Endothelial cell of umbilical vein (primary cell): ENCODE data around the gene MGAM2. TPM values are rescaled to one million over a fixed set of nuclear protein-coding genes. Genes with fewer than 3 reads are reported as not detected.

Experiments
- BruUV-seq: library from RNA; stranded (reverse); fragments of 400-500 nt; replicated peaks from 2 replicates; lab custom pipeline; 2021; lab: Mats Ljungman, UMichigan
- CTCF ChIA-PET: fragments of 300-600, 350-600 bp; sonication (Branson Sonifier 250); formaldehyde crosslinking; loops from one replicate; lab custom pipeline; 2021; ENCODE audit warnings: antibody characterized with exemption, inconsistent platforms; lab: Charles Lee
- POLR2A ChIA-PET: fragments of 300-600, 350-600 bp; sonication (Branson Sonifier 250); formaldehyde crosslinking; loops from one replicate; lab custom pipeline; 2021; ENCODE audit warnings: antibody characterized with exemption, inconsistent platforms; lab: Charles Lee
- DNase-seq: peaks from one replicate; pipeline ENCODE4 v3.0.0-alpha.2; 2011; ENCODE audit warnings: low read depth, low spot score
- FAIRE-seq: peaks from 2 replicates; lab custom pipeline; 2011; peaks lifted over from hg19 to GRCh38; lab: Jason Lieb, UNC
- H2AFZ ChIP-seq: 2 replicates; pipeline ENCODE4 v1.6.0; 2012; ENCODE audit warnings: low read depth, low read length, control low read depth, inconsistent platforms
- H3K27ac ChIP-seq: 2 replicates; pipeline ENCODE4 v1.5.1; 2011; ENCODE audit warnings: low read depth, mild to moderate bottlenecking, control low read depth, low read length, moderate library complexity; ENCODE audit not compliant: insufficient read depth
- H3K27me3 ChIP-seq, 2 experiments: 2 replicates each; pipeline versions ENCODE4 v1.6.0 to v1.6.1; 2011; ENCODE audit warnings: low read length in 2 of 2, mixed read lengths in 1 of 2; ENCODE audit not compliant: control insufficient read depth in 2 of 2, insufficient read depth in 2 of 2
- H3K36me3 ChIP-seq, 2 experiments: 2 replicates in 1 of 2; 3 replicates in 1 of 2; pipeline ENCODE4 v1.5.1; 2011; ENCODE audit warnings: low read length in 2 of 2, mild to moderate bottlenecking in 1 of 2, moderate library complexity in 1 of 2; ENCODE audit not compliant: control insufficient read depth in 2 of 2, insufficient read depth in 2 of 2; ENCODE audit errors: extremely low read depth in 1 of 2
- H3K4me1 ChIP-seq: 3 replicates; pipeline ENCODE4 v1.5.1; 2011; ENCODE audit warnings: mild to moderate bottlenecking, low read length; ENCODE audit not compliant: control insufficient read depth, insufficient read depth; ENCODE audit errors: extremely low read depth
- H3K4me2 ChIP-seq: 2 replicates; pipeline ENCODE4 v1.6.1; 2011; ENCODE audit warnings: low read length, control low read depth, mixed read lengths; ENCODE audit not compliant: insufficient read depth
- H3K4me3 ChIP-seq, 3 experiments: fragments of 200-600 bp in 1 of 3; sonication (generic), shearing (Covaris generic) in 1 of 3; replicated peaks in 1 of 3; 2 replicates each; pipeline ENCODE4 v1.5.1; 2011 to 2016; ENCODE audit warnings: control low read depth in 3 of 3, low read length in 3 of 3, mild to moderate bottlenecking in 2 of 3, inconsistent platforms in 1 of 3, low read depth in 1 of 3, moderate library complexity in 1 of 3; ENCODE audit not compliant: insufficient read depth in 1 of 3
- H3K79me2 ChIP-seq: 2 replicates; pipeline ENCODE4 v1.6.0; 2012; ENCODE audit warnings: low read length, inconsistent platforms; ENCODE audit not compliant: control insufficient read depth, insufficient read depth
- H3K9ac ChIP-seq: replicated peaks from 2 replicates; pipeline ENCODE3; 2011; ENCODE audit warnings: low read length, control low read depth; ENCODE audit not compliant: insufficient read depth; ENCODE audit errors: extremely low read depth
- H3K9me1 ChIP-seq: replicated peaks from 3 replicates; pipeline ENCODE4 v1.6.0; 2011; ENCODE audit warnings: mild to moderate bottlenecking, low read length; ENCODE audit not compliant: control insufficient read depth, insufficient read depth; ENCODE audit errors: extremely low read depth
- H3K9me3 ChIP-seq: replicated peaks from 2 replicates; pipeline ENCODE4 v1.5.1; 2012; ENCODE audit warnings: low read length, inconsistent platforms; ENCODE audit not compliant: control insufficient read depth, insufficient read depth
- H4K20me1 ChIP-seq: replicated peaks from 2 replicates; pipeline ENCODE3; 2011; ENCODE audit warnings: mild to moderate bottlenecking, low read length; ENCODE audit not compliant: control insufficient read depth, insufficient read depth; ENCODE audit errors: extremely low read depth
- CTCF ChIP-seq, 2 donors: IDR thresholded peaks; 1 replicate in 1 of 2; 2 replicates in 1 of 2; pipeline ENCODE4 v1.5.1; 2011; ENCODE audit warnings: low read length in 2 of 2, mild to moderate bottlenecking in 2 of 2, moderate library complexity in 2 of 2, control low read depth in 1 of 2, inconsistent platforms in 1 of 2, low read depth in 1 of 2; ENCODE audit not compliant: insufficient read depth in 1 of 2; ENCODE audit errors: extremely low read depth in 1 of 2
- EZH2 ChIP-seq: IDR thresholded peaks from 2 replicates; pipeline ENCODE4 v1.6.1; 2012; ENCODE audit warnings: borderline replicate concordance, low read depth, mild to moderate bottlenecking, moderate library complexity, low read length, inconsistent platforms; ENCODE audit not compliant: severe bottlenecking
- FOS ChIP-seq: IDR thresholded peaks from 2 replicates; pipeline ENCODE4 v1.6.1; 2011; ENCODE audit warnings: mild to moderate bottlenecking, low read length, moderate library complexity, borderline replicate concordance; ENCODE audit not compliant: insufficient read depth
- GATA2 ChIP-seq: IDR thresholded peaks from 2 replicates; pipeline ENCODE4 v1.7.0; 2011; ENCODE audit warnings: low read depth, mild to moderate bottlenecking, moderate library complexity, mixed read lengths, low read length; ENCODE audit not compliant: insufficient read length, insufficient read depth
- JUN ChIP-seq: IDR thresholded peaks from 2 replicates; pipeline ENCODE4 v1.6.1; 2011; ENCODE audit warnings: borderline replicate concordance, low read depth; ENCODE audit not compliant: insufficient read length, insufficient read depth
- MAX ChIP-seq: IDR thresholded peaks from 2 replicates; pipeline ENCODE4 v1.6.1; 2011; ENCODE audit not compliant: insufficient read depth, insufficient read length
- MYC ChIP-seq: IDR thresholded peaks from one replicate; pipeline ENCODE4 v1.6.1; 2011; ENCODE audit warnings: mild to moderate bottlenecking, low read depth, low read length
- POLR2A ChIP-seq: IDR thresholded peaks from 2 replicates; pipeline ENCODE4 v1.6.1; 2012; ENCODE audit warnings: low read depth, mild to moderate bottlenecking, control low read depth, low read length
- POLR2AphosphoS5 ChIP-seq: IDR thresholded peaks from 2 replicates; pipeline ENCODE4 v1.6.1; 2012; ENCODE audit warnings: low read depth, mild to moderate bottlenecking, control low read depth, low read length, moderate library complexity; ENCODE audit not compliant: insufficient read depth
- dilution Hi-C: fragments of 300-500 bp; cut with MboI; formaldehyde crosslinking; loops from one replicate; pipeline ENCODE4 v1.15.0; 2019; ENCODE audit warnings: low sequenced_read_pairs; ENCODE audit not compliant: extremely low pct_ligation_motif_present
- intact Hi-C: fragments of 100-400 bp; cut with micrococcal nuclease; formaldehyde crosslinking; loops from one replicate; pipeline ENCODE4 v1.10.0; 2022
- polyA plus RNA-seq, 4 experiments: library from polyadenylated mRNA; depleted of rRNA in 3 of 4; stranded (reverse) in 3 of 4; unstranded in 1 of 4; fragments of >200 nt; gene quantifications; 2 replicates each; pipeline versions ENCODE4 v1.2.1 to v1.2.3, GENCODE V29; 2011 to 2012; ENCODE audit warnings: missing spikeins in 1 of 4
- total RNA-seq: library from RNA; stranded (reverse); gene quantifications from 2 replicates; pipeline ENCODE4 v1.2.3, GENCODE V29; 2021

The MGAM2 gene
- total and polyA plus RNA-seq, 2 donors (not counting 3 experiments of a cell fraction or from before 2014, with no cell fraction given) = not detected

- Histone ChIP-seq H2AFZ (no peak overlapping the region), H3K4me2 (no peak overlapping the region), H3K36me3 (no peaks in the 10 kb centered on the region), H3K4me3 (no peak overlapping the region), H3K27me3 (no peaks in the 10 kb centered on the region), H3K27ac (no peak overlapping the region), H4K20me1 (no peaks in the 10 kb centered on the region), H3K4me1 (no peaks in the 10 kb centered on the region), H3K9me3 (peaks cover 1% of the 10 kb centered on the region), H3K9me1 (no peaks in the 10 kb centered on the region), H3K79me2 (no peaks in the 10 kb centered on the region), H3K9ac (no peak overlapping the region)
- FAIRE-seq (no peak), DNase-seq (no peak)
- dilution Hi-C loops (no loop called here), intact Hi-C loops (no loop called here)
- CTCF ChIA-PET = no interaction called here
- no TSS peak for BruUV-seq
- TF ChIP-seq MYC (no peak), CTCF (IDR thresholded peaks at IDR 0.05; ENCODE audit: extremely low read depth in 1 of 2, insufficient read depth in 1 of 2, low read depth in 1 of 2, low read length in 2 of 2) (no peak), GATA2 (no peak), JUN (no peak), POLR2A (no peak), POLR2AphosphoS5 (no peak), FOS (no peak), MAX (no peak), EZH2 (no peak)
- POLR2A ChIA-PET = no interaction called here
These were observed 38.8 kb downstream of the MGAM2 start for GRCh38 chr7:142150356-142150755.
